Activated B cell treated with CpG ODN at 0.5 μM for 24 hours (primary cell): Measurements from ENCODE around the gene NMT1. TPM values are rescaled to one million over a fixed set of nuclear protein-coding genes. Genes with fewer than 3 reads are reported as not detected.

Experiments used
- ATAC-seq: fragments of 200-7000 bp; cut with Tn5 transposase; one replicate; pipeline ENCODE4 v1.10.0; 2021; ENCODE audit warnings: low read depth, mild to moderate bottlenecking, moderate library complexity
- CTCF ChIA-PET: fragments of 350-600 bp; sonication (Branson Sonifier 250); formaldehyde crosslinking; loops from one replicate; lab custom pipeline; 2021; ENCODE audit warnings: antibody characterized with exemption; lab: Charles Lee
- POLR2A ChIA-PET: fragments of 350-600 bp; sonication (Branson Sonifier 250); formaldehyde crosslinking; loops from one replicate; lab custom pipeline; 2021; ENCODE audit warnings: antibody characterized with exemption; lab: Charles Lee
- DNase-seq: peaks from one replicate; pipeline ENCODE4 v3.0.0; 2022
- H3K27ac Mint-ChIP-seq: one replicate; pipeline ENCODE4 v1.8.0; 2020; ENCODE audit warnings: mixed read lengths
- H3K27me3 Mint-ChIP-seq: one replicate; pipeline ENCODE4 v1.8.0; 2021; ENCODE audit warnings: mixed read lengths
- H3K36me3 Mint-ChIP-seq: one replicate; pipeline ENCODE4 v1.8.0; 2021; ENCODE audit warnings: low read depth, mixed read lengths
- H3K4me1 Mint-ChIP-seq: one replicate; pipeline ENCODE4 v1.8.0; 2021; ENCODE audit warnings: mixed read lengths
- H3K4me3 Mint-ChIP-seq: one replicate; pipeline ENCODE4 v1.8.0; 2020; ENCODE audit warnings: mild to moderate bottlenecking, mixed read lengths
- H3K9me3 Mint-ChIP-seq: one replicate; pipeline ENCODE4 v1.8.0; 2020; ENCODE audit warnings: mixed read lengths
- intact Hi-C: fragments of 100-400 bp; cut with micrococcal nuclease; formaldehyde crosslinking; loops from one replicate; pipeline ENCODE4 v1.15.1; 2024
- total RNA-seq: library from RNA; stranded (reverse); gene quantifications from 2 replicates; pipeline ENCODE4 v1.2.3, GENCODE V29; 2022
- TF ChIP-seq, protein P1 (sequence below): fragments of 200-600 bp; IDR thresholded peaks from one replicate; pipeline ENCODE4 v1.8.0; 2022; ENCODE audit warnings: antibody characterized with exemption, mild to moderate bottlenecking

Gene NMT1
- total RNA-seq, 1 donor from 2014 or later, result 154 TPM

GRCh38 chr17:45016823-45017222, 44.3 kb upstream of the NMT1 start:
- no peak overlapping the region for H3K27ac Mint-ChIP-seq
- POLR2A ChIA-PET, result no interaction called here
- intact Hi-C loops, result no loop called here
- DNase-seq (no peak), ATAC-seq (no peak)
- TF ChIP-seq, protein P1, sequence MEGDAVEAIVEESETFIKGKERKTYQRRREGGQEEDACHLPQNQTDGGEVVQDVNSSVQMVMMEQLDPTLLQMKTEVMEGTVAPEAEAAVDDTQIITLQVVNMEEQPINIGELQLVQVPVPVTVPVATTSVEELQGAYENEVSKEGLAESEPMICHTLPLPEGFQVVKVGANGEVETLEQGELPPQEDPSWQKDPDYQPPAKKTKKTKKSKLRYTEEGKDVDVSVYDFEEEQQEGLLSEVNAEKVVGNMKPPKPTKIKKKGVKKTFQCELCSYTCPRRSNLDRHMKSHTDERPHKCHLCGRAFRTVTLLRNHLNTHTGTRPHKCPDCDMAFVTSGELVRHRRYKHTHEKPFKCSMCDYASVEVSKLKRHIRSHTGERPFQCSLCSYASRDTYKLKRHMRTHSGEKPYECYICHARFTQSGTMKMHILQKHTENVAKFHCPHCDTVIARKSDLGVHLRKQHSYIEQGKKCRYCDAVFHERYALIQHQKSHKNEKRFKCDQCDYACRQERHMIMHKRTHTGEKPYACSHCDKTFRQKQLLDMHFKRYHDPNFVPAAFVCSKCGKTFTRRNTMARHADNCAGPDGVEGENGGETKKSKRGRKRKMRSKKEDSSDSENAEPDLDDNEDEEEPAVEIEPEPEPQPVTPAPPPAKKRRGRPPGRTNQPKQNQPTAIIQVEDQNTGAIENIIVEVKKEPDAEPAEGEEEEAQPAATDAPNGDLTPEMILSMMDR, result no peak
- no peak overlapping the region for H3K4me3 Mint-ChIP-seq
- CTCF ChIA-PET, result interaction anchor here (0.8 kb wide), 1 partner anchor 84 kb away, joined by 3 read pairs; no protein-coding TSS in a partner anchor
- peaks cover 42% of the 10 kb centered on the region for H3K27me3 Mint-ChIP-seq
- no peaks in the 10 kb centered on the region for H3K9me3 Mint-ChIP-seq
- H3K4me1 Mint-ChIP-seq, result peaks cover 28% of the 10 kb centered on the region
- H3K36me3 Mint-ChIP-seq, result no peaks in the 10 kb centered on the region

DNA sequence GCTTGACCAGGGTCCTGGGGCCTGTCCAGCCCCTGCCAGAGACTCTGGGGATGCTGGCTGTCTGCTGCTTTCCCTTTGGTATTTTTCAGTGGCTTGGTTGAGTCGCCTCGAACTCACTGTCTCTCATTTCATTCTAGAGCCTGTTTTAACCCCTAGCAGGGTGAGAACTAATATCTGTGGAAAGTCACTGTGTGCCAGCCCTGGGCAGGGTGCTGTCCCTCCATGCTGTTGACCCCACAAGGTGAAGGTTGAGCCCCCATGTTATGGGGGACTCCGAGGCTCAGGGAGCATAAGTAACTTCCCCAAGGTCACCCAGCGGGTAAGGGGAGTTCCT, 42.6 kb upstream of the NMT1 start:
- intact Hi-C loops, result loop anchor here (2.0 kb wide), 1 partner anchor 80 kb away; no protein-coding TSS in a partner anchor
- Mint-ChIP-seq H3K27ac (no peak overlapping the region), H3K9me3 (no peaks in the 10 kb centered on the region), H3K36me3 (no peaks in the 10 kb centered on the region), H3K27me3 (peaks cover 42% of the 10 kb centered on the region), H3K4me3 (peak overlapping the region; percentile 85), H3K4me1 (peaks cover 32% of the 10 kb centered on the region)
- TF ChIP-seq, protein P1, result no peak
- ATAC-seq, result no peak
- POLR2A ChIA-PET, result no interaction called here
- CTCF ChIA-PET, result interaction anchor here (1.0 kb wide), 1 partner anchor 32 kb away, joined by 3 read pairs; no protein-coding TSS in a partner anchor
- DNase-seq, result no peak

DNA sequence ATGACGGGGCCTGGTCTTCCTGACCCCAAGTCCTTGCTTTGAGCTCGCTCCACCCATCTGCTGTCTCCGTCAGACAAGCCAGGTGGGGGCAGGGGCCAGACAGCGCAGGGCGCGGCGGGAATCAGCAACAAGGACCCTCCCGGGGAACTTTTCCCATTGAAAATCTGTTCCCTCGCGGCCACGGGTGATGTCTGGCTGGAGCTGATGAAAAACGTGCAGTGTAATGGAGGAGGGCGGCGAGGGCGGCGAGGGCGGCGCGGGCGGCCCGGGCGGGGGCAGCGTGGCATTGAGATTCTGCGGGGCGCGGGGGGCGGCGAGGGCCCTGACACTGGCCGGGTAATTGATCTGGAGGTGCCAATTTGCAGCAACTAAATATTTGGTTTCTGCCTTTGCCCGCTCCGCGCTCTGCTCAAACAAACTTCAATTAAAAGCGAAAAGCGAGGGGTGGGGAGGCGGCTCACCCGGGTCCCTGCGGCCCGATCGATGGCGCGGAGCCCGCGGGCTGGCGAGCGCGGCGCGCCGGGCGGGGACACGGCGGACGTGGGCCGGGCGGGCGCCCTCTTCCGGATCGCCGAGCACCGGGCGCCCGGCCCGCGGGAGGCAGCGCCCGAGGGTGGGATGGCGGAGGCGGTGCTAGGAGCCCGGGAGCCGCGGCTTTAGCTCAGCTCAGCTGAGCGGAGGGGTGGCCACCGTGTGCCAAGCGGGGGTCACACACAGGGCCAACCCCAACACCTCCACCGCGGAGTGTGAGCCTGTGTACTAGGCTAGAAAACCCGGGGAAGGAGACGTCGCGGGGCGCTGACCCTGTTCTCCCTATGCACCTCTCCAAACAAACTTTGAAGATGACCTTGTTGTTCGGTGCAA, 42.0 kb upstream of the NMT1 start:
- H3K9me3 Mint-ChIP-seq, result no peaks in the 10 kb centered on the region
- DNase-seq (no peak), ATAC-seq (peak; percentile 12)
- ChIA-PET CTCF (interaction anchor here (1.0 to 4.0 kb wide), 2 partner anchors 32 to 99 kb away, joined by 3 to 30 read pairs; no protein-coding TSS in a partner anchor), POLR2A (no interaction called here)
- intact Hi-C loops, result loop anchor here (2.0 kb wide), 1 partner anchor 80 kb away; no protein-coding TSS in a partner anchor
- H3K27ac Mint-ChIP-seq, result no peak overlapping the region
- peaks cover 32% of the 10 kb centered on the region for H3K4me1 Mint-ChIP-seq
- H3K4me3 Mint-ChIP-seq, result peak overlapping the region; percentile 85
- H3K36me3 Mint-ChIP-seq, result peaks cover 3% of the 10 kb centered on the region
- TF ChIP-seq, protein P1, result no peak
- H3K27me3 Mint-ChIP-seq, result peaks cover 42% of the 10 kb centered on the region

DNA sequence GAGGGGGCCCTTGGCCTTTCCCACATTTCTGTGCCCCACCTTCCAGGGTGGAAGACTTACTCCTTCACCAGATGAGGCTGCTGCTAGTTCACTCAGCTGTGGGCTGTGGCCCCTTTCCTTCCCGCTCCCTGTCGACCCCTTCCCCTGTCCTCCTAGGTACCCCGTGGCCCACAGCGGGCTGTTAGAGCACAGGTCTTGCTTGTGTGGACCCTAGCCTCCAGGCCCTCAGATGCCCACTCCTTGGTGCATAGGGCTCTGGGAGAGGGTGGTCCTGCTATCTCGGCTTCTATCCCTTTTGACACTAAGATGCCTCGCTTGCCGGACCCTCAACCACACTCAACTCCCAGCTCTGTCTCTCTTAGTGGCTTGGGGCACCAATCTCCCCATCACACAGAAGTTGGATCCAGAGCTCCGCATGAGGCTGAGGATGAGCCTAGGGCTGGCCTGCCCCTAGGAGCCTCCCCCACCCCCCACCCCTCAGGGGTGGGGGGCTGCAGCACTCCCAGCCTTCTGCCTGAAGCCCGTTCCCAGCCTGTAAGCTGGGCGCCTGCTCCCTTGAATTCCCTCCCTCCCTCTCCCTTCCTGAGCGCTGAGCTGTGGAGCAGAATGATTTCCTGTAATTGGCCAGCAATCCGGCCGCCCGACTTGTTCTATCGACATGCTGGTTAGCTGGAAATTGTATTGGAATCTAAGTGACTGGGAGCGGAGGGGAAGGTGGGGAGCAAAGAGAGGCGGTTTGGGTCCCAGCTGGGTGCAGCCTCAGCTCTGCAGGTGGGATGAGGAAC, 40.6 kb upstream of the NMT1 start:
- CTCF ChIA-PET, result interaction anchor here (1.2 to 4.0 kb wide), 5 partner anchors 18 to 245 kb away, joined by 3 to 30 read pairs (median 6); no protein-coding TSS in a partner anchor
- Mint-ChIP-seq H3K27ac (no peak overlapping the region), H3K4me1 (peaks cover 32% of the 10 kb centered on the region), H3K9me3 (no peaks in the 10 kb centered on the region), H3K27me3 (peaks cover 42% of the 10 kb centered on the region), H3K4me3 (no peak overlapping the region), H3K36me3 (peaks cover 5% of the 10 kb centered on the region)
- POLR2A ChIA-PET, result interaction anchor here (0.6 to 1.2 kb wide), 3 partner anchors 30 to 70 kb away, joined by 3 to 4 read pairs (median 3); partner anchors contain the start of gene NMT1
- DNase-seq, result no peak
- intact Hi-C loops, result loop anchor here (5.0 kb wide), 1 partner anchor 53 kb away; the partner anchor contains the start of gene C1QL1
- TF ChIP-seq, protein P1, result no peak
- ATAC-seq, result no peak
